Lower lobe of right lung (tissue), 2 donors: ENCODE results near the gene MXD4. TPM values are rescaled to one million over a fixed set of nuclear protein-coding genes. Genes with fewer than 3 reads are reported as not detected.

Experiments
- ATAC-seq, 2 donors: fragments of 200-7000 bp; cut with Tn5 transposase; one replicate each; pipeline ENCODE4 v1.9.1; 2020 to 2022; ENCODE audit warnings: mild to moderate bottlenecking in 2 of 2, moderate library complexity in 2 of 2
- DNase-seq: peaks from one replicate; pipeline ENCODE4 v3.0.0-alpha.2; 2020
- H3K27ac ChIP-seq: fragments of 200-600 bp; one replicate; pipeline ENCODE4 v1.8.0; 2022
- H3K27me3 ChIP-seq: fragments of 200-600 bp; one replicate; pipeline ENCODE4 v1.8.0; 2022; ENCODE audit warnings: low read depth
- H3K36me3 ChIP-seq: fragments of 200-600 bp; one replicate; pipeline ENCODE4 v1.8.0; 2022; ENCODE audit warnings: mild to moderate bottlenecking
- H3K4me1 ChIP-seq: fragments of 200-600 bp; one replicate; pipeline ENCODE4 v1.8.0; 2022
- H3K4me3 ChIP-seq: fragments of 200-600 bp; one replicate; pipeline ENCODE4 v1.8.0; 2022; ENCODE audit warnings: mild to moderate bottlenecking
- H3K9me3 ChIP-seq: fragments of 200-600 bp; one replicate; pipeline ENCODE4 v1.8.0; 2022
- CTCF ChIP-seq: fragments of 200-600 bp; IDR thresholded peaks from one replicate; pipeline ENCODE4 v1.8.0; 2022; ENCODE audit warnings: antibody characterized with exemption, mild to moderate bottlenecking
- intact Hi-C: fragments of 100-400 bp; cut with DNase I; formaldehyde crosslinking; loops from one replicate; pipeline ENCODE4 v1.11.0; 2022
- total RNA-seq: library from RNA; stranded (reverse); fragmentation: NEBNext Ultra II Directional; extraction: Animal tissue kit (Norgen Biotek cat#: 25700); gene quantifications from one replicate; pipeline ENCODE4 v1.2.1, GENCODE V29; 2021
- donor health status: DM: no; HTN: yes; CAD: no; lungs with severe emphysema.

MXD4 gene
- total RNA-seq, 1 donor from 2014 or later, result 74.3 TPM

- DNase-seq (no peak), ATAC-seq (no peak)
- TF ChIP-seq CTCF, result no peak
- Histone ChIP-seq H3K4me3 (no peak overlapping the region), H3K9me3 (no peaks in the 10 kb centered on the region), H3K36me3 (no peaks in the 10 kb centered on the region), H3K4me1 (peaks cover 5% of the 10 kb centered on the region), H3K27ac (no peak overlapping the region), H3K27me3 (no peaks in the 10 kb centered on the region)
- intact Hi-C loops, result no loop called here
Measured at GRCh38 chr4:2286904-2287593, 25.1 kb upstream of the MXD4 start.

- ATAC-seq, result no peak
- DNase-seq, result peak; percentile 39
- no peaks in the 10 kb centered on the region for H3K9me3 ChIP-seq
- intact Hi-C loops, result no loop called here
- peaks cover 4% of the 10 kb centered on the region for H3K4me1 ChIP-seq
- H3K36me3 ChIP-seq, result no peaks in the 10 kb centered on the region
- no peak overlapping the region for H3K4me3 ChIP-seq
- TF ChIP-seq CTCF, result no peak
- no peak overlapping the region for H3K27ac ChIP-seq
- H3K27me3 ChIP-seq, result no peaks in the 10 kb centered on the region
Measured at GRCh38 chr4:2285613-2286381, 23.9 kb upstream of the MXD4 start.

- H3K9me3 ChIP-seq, result no peaks in the 10 kb centered on the region
- no peaks in the 10 kb centered on the region for H3K36me3 ChIP-seq
- ATAC-seq (no peak), DNase-seq (peak; percentile 23)
- intact Hi-C loops, result no loop called here
- no peak overlapping the region for H3K4me3 ChIP-seq
- H3K27ac ChIP-seq, result no peak overlapping the region
- no peaks in the 10 kb centered on the region for H3K4me1 ChIP-seq
- no peaks in the 10 kb centered on the region for H3K27me3 ChIP-seq
- TF ChIP-seq CTCF, result no peak
Measured at GRCh38 chr4:2284934-2285612, 23.2 kb upstream of the MXD4 start.

GRCh38 chr4:2284161-2284933 is 22.4 kb upstream of the MXD4 start:
- Histone ChIP-seq H3K36me3 (no peaks in the 10 kb centered on the region), H3K27ac (no peak overlapping the region), H3K4me1 (no peaks in the 10 kb centered on the region), H3K27me3 (no peaks in the 10 kb centered on the region), H3K9me3 (no peaks in the 10 kb centered on the region), H3K4me3 (no peak overlapping the region)
- intact Hi-C loops, result no loop called here
- DNase-seq, result peak; percentile 22
- ATAC-seq, result no peak
- TF ChIP-seq CTCF, result no peak

GRCh38 chr4:2283199-2283711 is 21.3 kb upstream of the MXD4 start:
- no peak for ATAC-seq
- no peak for TF ChIP-seq CTCF

More at GRCh38 chr4:2283199-2283711, 21.3 kb upstream of the MXD4 start:
- intact Hi-C loops, result no loop called here
- no peaks in the 10 kb centered on the region for H3K27me3 ChIP-seq
- no peak overlapping the region for H3K4me3 ChIP-seq
- no peaks in the 10 kb centered on the region for H3K9me3 ChIP-seq
- no peaks in the 10 kb centered on the region for H3K36me3 ChIP-seq
- no peaks in the 10 kb centered on the region for H3K4me1 ChIP-seq
- DNase-seq, result peak; percentile 2
- H3K27ac ChIP-seq, result no peak overlapping the region
